Measurements from ENCODE around the gene RSRP1.
"Not testable (repeated sequence)": the region's sequence is repeated elsewhere in the genome, so short reads cannot be mapped to it uniquely, and the experiment has no call there.

DNA sequence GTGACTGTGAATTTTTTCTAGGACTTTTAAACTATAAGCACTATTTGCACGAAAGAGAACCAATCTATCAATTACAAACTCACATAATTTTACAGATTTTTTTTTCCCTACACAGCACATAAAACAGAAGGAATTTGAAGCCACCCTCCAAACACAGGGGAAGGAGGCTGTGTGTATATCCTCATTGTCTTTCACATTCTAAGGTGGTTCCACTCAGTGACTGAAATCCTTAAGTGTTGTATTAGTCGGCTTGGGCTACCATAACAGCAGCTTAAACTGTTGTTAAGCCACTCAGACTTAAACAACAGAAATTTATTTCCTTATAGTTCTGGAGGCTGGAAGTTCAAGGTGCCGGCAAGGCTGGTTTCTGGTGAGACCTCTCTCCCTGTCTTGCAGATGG, 13.1 kb upstream of the RSRP1 start:
- TF ChIP-seq, protein P1, sequence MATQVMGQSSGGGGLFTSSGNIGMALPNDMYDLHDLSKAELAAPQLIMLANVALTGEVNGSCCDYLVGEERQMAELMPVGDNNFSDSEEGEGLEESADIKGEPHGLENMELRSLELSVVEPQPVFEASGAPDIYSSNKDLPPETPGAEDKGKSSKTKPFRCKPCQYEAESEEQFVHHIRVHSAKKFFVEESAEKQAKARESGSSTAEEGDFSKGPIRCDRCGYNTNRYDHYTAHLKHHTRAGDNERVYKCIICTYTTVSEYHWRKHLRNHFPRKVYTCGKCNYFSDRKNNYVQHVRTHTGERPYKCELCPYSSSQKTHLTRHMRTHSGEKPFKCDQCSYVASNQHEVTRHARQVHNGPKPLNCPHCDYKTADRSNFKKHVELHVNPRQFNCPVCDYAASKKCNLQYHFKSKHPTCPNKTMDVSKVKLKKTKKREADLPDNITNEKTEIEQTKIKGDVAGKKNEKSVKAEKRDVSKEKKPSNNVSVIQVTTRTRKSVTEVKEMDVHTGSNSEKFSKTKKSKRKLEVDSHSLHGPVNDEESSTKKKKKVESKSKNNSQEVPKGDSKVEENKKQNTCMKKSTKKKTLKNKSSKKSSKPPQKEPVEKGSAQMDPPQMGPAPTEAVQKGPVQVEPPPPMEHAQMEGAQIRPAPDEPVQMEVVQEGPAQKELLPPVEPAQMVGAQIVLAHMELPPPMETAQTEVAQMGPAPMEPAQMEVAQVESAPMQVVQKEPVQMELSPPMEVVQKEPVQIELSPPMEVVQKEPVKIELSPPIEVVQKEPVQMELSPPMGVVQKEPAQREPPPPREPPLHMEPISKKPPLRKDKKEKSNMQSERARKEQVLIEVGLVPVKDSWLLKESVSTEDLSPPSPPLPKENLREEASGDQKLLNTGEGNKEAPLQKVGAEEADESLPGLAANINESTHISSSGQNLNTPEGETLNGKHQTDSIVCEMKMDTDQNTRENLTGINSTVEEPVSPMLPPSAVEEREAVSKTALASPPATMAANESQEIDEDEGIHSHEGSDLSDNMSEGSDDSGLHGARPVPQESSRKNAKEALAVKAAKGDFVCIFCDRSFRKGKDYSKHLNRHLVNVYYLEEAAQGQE (IDR thresholded peaks at IDR 0.05): not testable (repeated sequence)
- TF ChIP-seq POLR2A (IDR thresholded peaks at IDR 0.05; ENCODE audit: low read length); MYC (IDR thresholded peaks at IDR 0.05; ENCODE audit: borderline replicate concordance, low read length): not testable (repeated sequence)
- TF ChIP-seq, protein P2, sequence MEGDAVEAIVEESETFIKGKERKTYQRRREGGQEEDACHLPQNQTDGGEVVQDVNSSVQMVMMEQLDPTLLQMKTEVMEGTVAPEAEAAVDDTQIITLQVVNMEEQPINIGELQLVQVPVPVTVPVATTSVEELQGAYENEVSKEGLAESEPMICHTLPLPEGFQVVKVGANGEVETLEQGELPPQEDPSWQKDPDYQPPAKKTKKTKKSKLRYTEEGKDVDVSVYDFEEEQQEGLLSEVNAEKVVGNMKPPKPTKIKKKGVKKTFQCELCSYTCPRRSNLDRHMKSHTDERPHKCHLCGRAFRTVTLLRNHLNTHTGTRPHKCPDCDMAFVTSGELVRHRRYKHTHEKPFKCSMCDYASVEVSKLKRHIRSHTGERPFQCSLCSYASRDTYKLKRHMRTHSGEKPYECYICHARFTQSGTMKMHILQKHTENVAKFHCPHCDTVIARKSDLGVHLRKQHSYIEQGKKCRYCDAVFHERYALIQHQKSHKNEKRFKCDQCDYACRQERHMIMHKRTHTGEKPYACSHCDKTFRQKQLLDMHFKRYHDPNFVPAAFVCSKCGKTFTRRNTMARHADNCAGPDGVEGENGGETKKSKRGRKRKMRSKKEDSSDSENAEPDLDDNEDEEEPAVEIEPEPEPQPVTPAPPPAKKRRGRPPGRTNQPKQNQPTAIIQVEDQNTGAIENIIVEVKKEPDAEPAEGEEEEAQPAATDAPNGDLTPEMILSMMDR (IDR thresholded peaks at IDR 0.05): not testable (repeated sequence)
